Neutrophil (primary cell): ENCODE data around the gene TGIF1.

Experiments used
- H3K27ac ChIP-seq: fragments of 200-600 bp; sonication (generic); 2 replicates; pipeline ENCODE4 v1.5.1; 2016; ENCODE audit warnings: mild to moderate bottlenecking, moderate library complexity
- H3K27me3 ChIP-seq: fragments of 200-600 bp; sonication (generic); 2 replicates; pipeline ENCODE4 v1.6.0; 2016; ENCODE audit warnings: mild to moderate bottlenecking
- H3K36me3 ChIP-seq: fragments of 200-600 bp; sonication (generic); 2 replicates; pipeline ENCODE4 v1.5.1; 2017
- H3K4me1 ChIP-seq, 2 experiments: fragments of 200-600 bp in 1 of 2; sonication (generic) in 1 of 2; 1 replicate in 1 of 2; 2 replicates in 1 of 2; pipeline versions ENCODE4 v1.5.1 to v1.6.1; 2013 to 2016; ENCODE audit warnings: low read depth in 1 of 2, low read length in 1 of 2, mild to moderate bottlenecking in 1 of 2, moderate library complexity in 1 of 2; ENCODE audit not compliant: control insufficient read depth in 1 of 2, insufficient read depth in 1 of 2
- H3K4me3 ChIP-seq, 2 experiments: fragments of 200-600 bp in 1 of 2; sonication (generic) in 1 of 2; 1 replicate in 1 of 2; 2 replicates in 1 of 2; pipeline ENCODE4 v1.5.1; 2013 to 2016; ENCODE audit warnings: low read depth in 1 of 2, low read length in 1 of 2, mild to moderate bottlenecking in 1 of 2, moderate library complexity in 1 of 2
- H3K9me3 ChIP-seq: fragments of 200-600 bp; sonication (generic); 2 replicates; pipeline ENCODE4 v1.5.1; 2016
- CTCF ChIP-seq: fragments of 200-600 bp; sonication (generic); IDR thresholded peaks from 2 replicates; pipeline ENCODE4 v1.5.1; 2016; ENCODE audit warnings: antibody characterized with exemption

TGIF1 gene

DNA sequence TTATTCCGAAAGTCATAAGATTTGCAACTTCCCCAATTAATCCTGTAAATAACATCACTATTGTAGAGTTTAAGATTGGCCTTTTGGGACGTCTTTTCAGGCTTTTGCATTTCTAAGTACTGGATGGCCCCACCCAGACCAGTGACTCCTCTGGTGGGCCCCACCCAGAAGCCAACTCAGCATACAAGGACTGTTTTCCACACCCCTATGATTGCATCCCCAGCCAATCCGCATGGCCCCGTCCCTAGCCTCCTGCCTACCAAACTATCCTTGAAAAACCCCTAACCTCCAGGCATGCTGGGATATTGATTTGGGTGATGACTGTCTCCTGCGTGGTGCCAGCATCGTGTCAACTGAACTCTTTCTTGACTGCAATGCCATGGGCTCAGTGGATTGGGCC lies 24.5 kb upstream of the TGIF1 start:
- Histone ChIP-seq H3K4me1 (no peaks in the 10 kb centered on the region), H3K9me3 (no peaks in the 10 kb centered on the region), H3K27me3 (no peaks in the 10 kb centered on the region), H3K36me3 (no peaks in the 10 kb centered on the region), H3K27ac (no peak overlapping the region), H3K4me3 (no peak overlapping the region)
- TF ChIP-seq CTCF = no peak

GRCh38 chr18:3426074-3426473 lies 23.9 kb upstream of the TGIF1 start:
- Histone ChIP-seq H3K4me1 (no peaks in the 10 kb centered on the region), H3K9me3 (no peaks in the 10 kb centered on the region), H3K27me3 (no peaks in the 10 kb centered on the region), H3K27ac (no peak overlapping the region), H3K4me3 (no peak overlapping the region), H3K36me3 (no peaks in the 10 kb centered on the region)
- no peak for TF ChIP-seq CTCF

GRCh38 chr18:3427944-3428343 lies 22.0 kb upstream of the TGIF1 start:
- no peaks in the 10 kb centered on the region for H3K4me1 ChIP-seq
- TF ChIP-seq CTCF = no peak
- H3K4me3 ChIP-seq = no peak overlapping the region
- no peak overlapping the region for H3K27ac ChIP-seq
- H3K9me3 ChIP-seq = no peaks in the 10 kb centered on the region
- no peaks in the 10 kb centered on the region for H3K36me3 ChIP-seq
- no peaks in the 10 kb centered on the region for H3K27me3 ChIP-seq

GRCh38 chr18:3429121-3429520 lies 20.9 kb upstream of the TGIF1 start:
- H3K4me3 ChIP-seq = no peak overlapping the region
- no peaks in the 10 kb centered on the region for H3K27me3 ChIP-seq

GRCh38 chr18:3434685-3435084 lies 15.3 kb upstream of the TGIF1 start:
- TF ChIP-seq CTCF = no peak
- Histone ChIP-seq H3K27ac (no peak overlapping the region), H3K4me1 (no peaks in the 10 kb centered on the region), H3K27me3 (no peaks in the 10 kb centered on the region), H3K9me3 (no peaks in the 10 kb centered on the region), H3K4me3 (no peak overlapping the region), H3K36me3 (no peaks in the 10 kb centered on the region)

More at GRCh38 chr18:3429121-3429520, 20.9 kb upstream of the TGIF1 start:
- no peak for TF ChIP-seq CTCF
- Histone ChIP-seq H3K4me1 (no peaks in the 10 kb centered on the region), H3K9me3 (no peaks in the 10 kb centered on the region), H3K36me3 (no peaks in the 10 kb centered on the region), H3K27ac (no peak overlapping the region)

DNA sequence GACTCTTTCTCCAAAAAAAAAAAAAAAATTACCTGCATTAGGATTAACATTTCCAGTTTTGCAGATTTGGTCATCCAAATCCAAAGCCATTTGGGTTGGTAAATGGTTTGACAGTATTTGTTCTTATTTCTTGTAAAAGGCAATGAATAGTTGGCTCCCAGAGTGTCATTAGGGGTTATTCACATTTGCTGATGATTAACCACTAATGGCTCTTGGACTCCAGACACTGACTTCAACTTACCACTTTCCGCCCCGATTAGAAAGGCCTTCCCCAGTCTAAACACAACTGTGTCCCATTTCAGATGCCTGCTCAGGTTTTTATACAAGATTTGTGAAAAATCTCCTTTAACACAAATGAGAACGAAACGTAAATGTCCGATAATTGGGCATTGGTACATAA lies 9.6 kb upstream of the TGIF1 start:
- TF ChIP-seq CTCF = no peak
- no peak overlapping the region for H3K27ac ChIP-seq
- H3K9me3 ChIP-seq = no peaks in the 10 kb centered on the region
- H3K4me1 ChIP-seq = no peaks in the 10 kb centered on the region
- H3K27me3 ChIP-seq = no peaks in the 10 kb centered on the region
- H3K36me3 ChIP-seq = no peaks in the 10 kb centered on the region
- no peak overlapping the region for H3K4me3 ChIP-seq
